IMR-90 (cell line): Measurements from ENCODE around the gene NUDT9. TPM values are rescaled to one million over a fixed set of nuclear protein-coding genes. Genes with fewer than 3 reads are reported as not detected.

Experiments
- ATAC-seq: fragments of 200-7000 bp; cut with Tn5 transposase; 2 replicates; pipeline ENCODE4 v1.9.1; 2020; ENCODE audit warnings: low read depth, mild to moderate bottlenecking, moderate library complexity
- BruUV-seq: library from RNA; stranded (reverse); fragments of 400-500 nt; replicated peaks from 2 replicates; lab custom pipeline; 2021; lab: Mats Ljungman, UMichigan
- CTCF ChIA-PET: fragments of 300-600 bp; formaldehyde crosslinking; extraction: SDS; loops from one replicate; lab custom pipeline; 2021; ENCODE audit warnings: antibody characterized with exemption; lab: Yijun Ruan, JAX
- POLR2A ChIA-PET: fragments of 300-600 bp; sonication (Branson Sonifier 250); formaldehyde crosslinking; loops from one replicate; lab custom pipeline; 2022; ENCODE audit warnings: antibody characterized with exemption; ENCODE audit not compliant: unreplicated experiment; lab: Charles Lee
- DNase-seq: peaks from one replicate; pipeline ENCODE4 v3.0.0; 2013
- H2AFZ ChIP-seq: replicated peaks from 2 replicates; pipeline ENCODE3; 2013; ENCODE audit warnings: low read length, mild to moderate bottlenecking; ENCODE audit not compliant: poor library complexity
- H2AK5ac ChIP-seq: 2 replicates; pipeline ENCODE4 v1.6.1; 2013; ENCODE audit warnings: low read depth, low read length, inconsistent platforms
- H2AK9ac ChIP-seq: replicated peaks from 2 replicates; pipeline ENCODE3; 2013; ENCODE audit warnings: mild to moderate bottlenecking, low read depth, low read length, moderate library complexity; ENCODE audit not compliant: poor library complexity
- H2BK120ac ChIP-seq: 2 replicates; pipeline ENCODE4 v1.6.1; 2013; ENCODE audit warnings: low read depth, low read length, inconsistent platforms
- H2BK15ac ChIP-seq: 3 replicates; pipeline ENCODE4 v1.6.1; 2013; ENCODE audit warnings: low read depth, low read length, inconsistent platforms
- H2BK20ac ChIP-seq: 2 replicates; pipeline ENCODE4 v1.6.1; 2013; ENCODE audit warnings: low read depth, mild to moderate bottlenecking, inconsistent platforms, low read length, moderate library complexity
- H2BK5ac ChIP-seq: 2 replicates; pipeline ENCODE4 v1.6.1; 2013; ENCODE audit warnings: mild to moderate bottlenecking, low read depth, low read length, inconsistent platforms; ENCODE audit not compliant: poor library complexity, severe bottlenecking
- H3K14ac ChIP-seq: replicated peaks from 2 replicates; pipeline ENCODE4 v1.6.1; 2013; ENCODE audit warnings: low read depth, low read length, inconsistent platforms
- H3K18ac ChIP-seq: 2 replicates; pipeline ENCODE4 v1.6.1; 2013; ENCODE audit warnings: low read depth, low read length, control low read depth
- H3K23ac ChIP-seq: 2 replicates; pipeline ENCODE4 v1.6.1; 2013; ENCODE audit warnings: low read depth, low read length, inconsistent platforms
- H3K27ac ChIP-seq: 2 replicates; pipeline ENCODE4 v1.5.1; 2013; ENCODE audit warnings: mild to moderate bottlenecking, control low read depth, low read length; ENCODE audit not compliant: insufficient read depth
- H3K27me3 ChIP-seq: 2 replicates; pipeline ENCODE4 v1.6.1; 2013; ENCODE audit warnings: low read length; ENCODE audit not compliant: control insufficient read depth, insufficient read depth
- H3K36me3 ChIP-seq: 2 replicates; pipeline ENCODE4 v1.6.1; 2013; ENCODE audit warnings: low read length, mixed read lengths; ENCODE audit not compliant: control insufficient read depth, insufficient read depth
- H3K4ac ChIP-seq: 2 replicates; pipeline ENCODE4 v1.6.1; 2013; ENCODE audit warnings: low read depth, low read length, inconsistent platforms
- H3K4me1 ChIP-seq: 2 replicates; pipeline ENCODE4 v1.6.1; 2013; ENCODE audit warnings: low read length, mixed read lengths; ENCODE audit not compliant: control insufficient read depth, insufficient read depth
- H3K4me2 ChIP-seq: 2 replicates; pipeline ENCODE4 v1.6.1; 2013; ENCODE audit warnings: low read depth, mild to moderate bottlenecking, control low read depth, low read length, moderate library complexity
- H3K4me3 ChIP-seq: 2 replicates; pipeline ENCODE4 v1.5.1; 2013; ENCODE audit warnings: low read depth, mild to moderate bottlenecking, control low read depth, low read length, moderate library complexity; ENCODE audit not compliant: insufficient read depth
- H3K56ac ChIP-seq: 2 replicates; pipeline ENCODE4 v1.6.1; 2013; ENCODE audit warnings: low read length, inconsistent platforms; ENCODE audit not compliant: insufficient read depth; ENCODE audit errors: extremely low read depth
- H3K79me1 ChIP-seq, 2 experiments: 2 replicates each; pipeline ENCODE4 v1.6.1; 2013; ENCODE audit warnings: low read length in 2 of 2, inconsistent platforms in 1 of 2, low read depth in 1 of 2
- H3K9ac ChIP-seq: 2 replicates; pipeline ENCODE4 v1.6.1; 2013; ENCODE audit warnings: low read depth, low read length, control low read depth
- H3K9me1 ChIP-seq: 2 replicates; pipeline ENCODE4 v1.6.1; 2013; ENCODE audit warnings: low read length, inconsistent platforms; ENCODE audit not compliant: insufficient read depth
- H3K9me3 ChIP-seq: 2 replicates; pipeline ENCODE4 v1.6.1; 2013; ENCODE audit warnings: low read length; ENCODE audit not compliant: control insufficient read depth, insufficient read depth
- H4K20me1 ChIP-seq: 2 replicates; pipeline ENCODE4 v1.6.1; 2013; ENCODE audit warnings: low read length, inconsistent platforms; ENCODE audit not compliant: insufficient read depth
- H4K5ac ChIP-seq: 2 replicates; pipeline ENCODE4 v1.6.1; 2013; ENCODE audit warnings: mild to moderate bottlenecking, low read depth, low read length, control low read depth
- H4K8ac ChIP-seq, 2 experiments: 2 replicates each; pipeline ENCODE4 v1.6.1; 2013; ENCODE audit warnings: low read depth in 2 of 2, low read length in 2 of 2, control low read depth in 1 of 2, inconsistent platforms in 1 of 2
- H4K91ac ChIP-seq: 2 replicates; pipeline ENCODE4 v1.6.1; 2013; ENCODE audit warnings: low read depth, low read length, inconsistent platforms; ENCODE audit not compliant: insufficient read depth
- CEBPB ChIP-seq: IDR thresholded peaks from 2 replicates; pipeline ENCODE4 v1.6.1; 2012; ENCODE audit warnings: low read depth, low read length, improper control_type of control experiment
- CHD1 ChIP-seq: IDR thresholded peaks from 2 replicates; pipeline ENCODE4 v1.6.1; 2012; ENCODE audit warnings: low read depth, low read length, improper control_type of control experiment
- CTCF ChIP-seq: conservative IDR thresholded peaks from 2 replicates; pipeline ENCODE4 v1.5.1; 2012; ENCODE audit warnings: mild to moderate bottlenecking, low read depth, low read length, improper control_type of control experiment
- ELK1 ChIP-seq: fragments of 150-350 bp; IDR thresholded peaks from 2 replicates; pipeline ENCODE4 v1.6.1; 2016; ENCODE audit warnings: low read depth, mild to moderate bottlenecking, low read length, moderate library complexity, borderline replicate concordance
- FOS ChIP-seq: fragments of 150-350 bp; IDR thresholded peaks from 2 replicates; pipeline ENCODE4 v1.6.1; 2016; ENCODE audit warnings: low read depth, low read length
- MAFK ChIP-seq: IDR thresholded peaks from 2 replicates; pipeline ENCODE4 v1.6.1; 2012; ENCODE audit warnings: low read depth, low read length, improper control_type of control experiment
- MAZ ChIP-seq: IDR thresholded peaks from 2 replicates; pipeline ENCODE4 v1.6.1; 2012; ENCODE audit warnings: low read depth, mild to moderate bottlenecking, low read length, improper control_type of control experiment, moderate library complexity, borderline replicate concordance
- MXI1 ChIP-seq: IDR thresholded peaks from 2 replicates; pipeline ENCODE4 v1.6.1; 2012; ENCODE audit warnings: low read depth, mild to moderate bottlenecking, low read length, moderate library complexity, borderline replicate concordance
- RCOR1 ChIP-seq: IDR thresholded peaks from 2 replicates; pipeline ENCODE4 v1.6.1; 2012; ENCODE audit warnings: mild to moderate bottlenecking, low read length, improper control_type of control experiment; ENCODE audit not compliant: insufficient replicate concordance
- RFX5 ChIP-seq: IDR thresholded peaks from 2 replicates; pipeline ENCODE4 v1.8.0; 2012; ENCODE audit warnings: low read depth, mild to moderate bottlenecking, low read length, moderate library complexity
- USF2 ChIP-seq: fragments of 150-350 bp; IDR thresholded peaks from 2 replicates; pipeline ENCODE4 v1.6.1; 2017; ENCODE audit warnings: mild to moderate bottlenecking, antibody characterized with exemption, low read length, low read depth
- dilution Hi-C: fragments of 300-500 bp; cut with HindIII; formaldehyde crosslinking; loops from one replicate; pipeline ENCODE4 v1.14.3; 2018; ENCODE audit warnings: low sequenced_read_pairs; ENCODE audit not compliant: unreplicated experiment
- in situ Hi-C: fragments of 300-500 bp; cut with MboI; formaldehyde crosslinking; loops from 3 replicates; pipeline ENCODE4 v1.14.3; 2019; ENCODE audit warnings: low sequenced_read_pairs, inconsistent platforms, mixed read lengths
- intact Hi-C: fragments of 100-400 bp; cut with micrococcal nuclease; formaldehyde crosslinking; loops from 2 replicates; pipeline ENCODE4 v1.10.0; 2022
- polyA plus RNA-seq, 3 experiments: library from polyadenylated mRNA; depleted of rRNA; stranded (reverse); fragments of >200 nt; gene quantifications; 2 replicates each; pipeline ENCODE4 v1.2.3, GENCODE V29; 2012; ENCODE audit warnings: low replicate concordance in 1 of 3
- total RNA-seq: library from RNA; depleted of rRNA; stranded (reverse); fragments of >200 nt; gene quantifications from 2 replicates; pipeline ENCODE4 v1.2.3, GENCODE V29; 2012

NUDT9 gene
- total and polyA plus RNA-seq, 2 of the 4 experiments (the other 2 are of a cell fraction): 10.0 to 23.5 TPM

- POLR2A ChIA-PET: no interaction called here
- Histone ChIP-seq H3K27ac (no peak overlapping the region), H2BK120ac (no peak overlapping the region), H2BK15ac (no peak overlapping the region), H4K91ac (no peak overlapping the region), H3K56ac (no peak overlapping the region), H3K9me1 (peaks cover 9% of the 10 kb centered on the region), H2BK5ac (no peak overlapping the region), H3K18ac (no peak overlapping the region), H3K4me2 (no peak overlapping the region), H2AFZ (no peak overlapping the region), H3K36me3 (no peaks in the 10 kb centered on the region), H3K14ac (no peak overlapping the region), H3K27me3 (no peaks in the 10 kb centered on the region), H3K79me1 (no peaks in the 10 kb centered on the region), H3K4me3 (no peak overlapping the region), H3K9ac (no peak overlapping the region), H4K8ac (no peak overlapping the region), H2BK20ac (no peak overlapping the region), H2AK5ac (no peak overlapping the region), H4K20me1 (no peaks in the 10 kb centered on the region), H3K23ac (no peak overlapping the region), H2AK9ac (no peak overlapping the region), H4K5ac (no peak overlapping the region), H3K4me1 (peaks cover 5% of the 10 kb centered on the region), H3K4ac (no peak overlapping the region), H3K9me3 (no peaks in the 10 kb centered on the region)
- BruUV-seq: no TSS peak
- DNase-seq (peak; percentile 23), ATAC-seq (no peak)
- CTCF ChIA-PET: interaction anchor here (0.6 kb wide), 1 partner anchor 105 kb away, joined by 3 read pairs; no protein-coding TSS in a partner anchor
- intact Hi-C loops: no loop called here
- TF ChIP-seq RCOR1: no peak
- TF ChIP-seq CTCF: no peak
- TF ChIP-seq USF2: no peak
- TF ChIP-seq FOS: no peak
- no peak for TF ChIP-seq MXI1
- no peak for TF ChIP-seq ELK1
- TF ChIP-seq RFX5: no peak
- TF ChIP-seq MAZ: no peak
- no peak for TF ChIP-seq CEBPB
- TF ChIP-seq CHD1: no peak
- no peak for TF ChIP-seq MAFK
- in situ Hi-C loops: no loop called here
- dilution Hi-C loops: no loop called here
Observed at GRCh38 chr4:87502580-87503238, 80.3 kb downstream of the NUDT9 start.
